ENCODE results near the gene WIPF3. TPM values are rescaled to one million over a fixed set of nuclear protein-coding genes. Genes with fewer than 3 reads are reported as not detected.

WIPF3 gene
- total and polyA plus RNA-seq, 10 of the 15 experiments (the other 5 are each of a cell fraction or from before 2014, with no cell fraction given) = 0.03 to 0.05 TPM; not detected in 8

- no peak for TF ChIP-seq PKNOX1 (IDR thresholded peaks at IDR 0.05)
Observed at GRCh38 chr7:29950480-29950879, 144.2 kb downstream of the WIPF3 start (continued).

GRCh38 chr7:29951206-29951605 is 144.9 kb downstream of the WIPF3 start:
- ATAC-seq = no peak
- Histone ChIP-seq H3K4me1 (ENCODE audit: control insufficient read depth, insufficient read depth, low read length) (peaks cover 5% of the 10 kb centered on the region), H3K9me3 (replicated peaks; ENCODE audit: control insufficient read depth, insufficient read depth, low read length) (peaks cover 4% of the 10 kb centered on the region; the same call in 1 of the 3 replicates), H3K27ac (ENCODE audit: control insufficient read depth, insufficient read depth) (no peak overlapping the region), H2AFZ (ENCODE audit: control insufficient read depth, low read depth, low read length) (no peak overlapping the region), H3K27me3 (replicated peaks in 1 of 2; ENCODE audit: control insufficient read depth in 2 of 2, insufficient read depth in 2 of 2, low read length in 1 of 2) (no peaks in the 10 kb centered on the region), H3K4me2 (ENCODE audit: control insufficient read depth, insufficient read depth) (no peak overlapping the region), H4K20me1 (ENCODE audit: control insufficient read depth, insufficient read depth) (no peaks in the 10 kb centered on the region), H3K9ac (ENCODE audit: control insufficient read depth, insufficient read depth, low read length) (no peak overlapping the region), H3K4me3 (no peak overlapping the region), H3K79me2 (ENCODE audit: control insufficient read depth, insufficient read depth, low read length) (no peaks in the 10 kb centered on the region), H3K36me3 (ENCODE audit: control insufficient read depth in 2 of 2, insufficient read depth in 2 of 2, low read length in 1 of 2) (peaks cover 13 to 32% of the 10 kb centered on the region in 2 experiments; a peak in 3 of 4 replicates)
- WGBS (ENCODE audit: insufficient coverage, insufficient replicate concordance, low lambda C conversion rate, missing lambda C conversion rate) = 98% methylated on average over 8 of the region's 8 CpGs
- TF ChIP-seq MXI1 (IDR thresholded peaks at IDR 0.05; ENCODE audit: low read depth, low read length) (no peak), NR2C2 (IDR thresholded peaks at IDR 0.05; ENCODE audit: borderline replicate concordance, control insufficient read depth, insufficient read length, low read depth) (no peak), MAX (IDR thresholded peaks at IDR 0.05; ENCODE audit: low read depth, low read length) (no peak), BHLHE40 (IDR thresholded peaks at IDR 0.05; ENCODE audit: borderline replicate concordance in 1 of 2, low read depth in 2 of 2, low read length in 1 of 2) (no peak), CEBPZ (IDR thresholded peaks at IDR 0.05; ENCODE audit: low read depth, low read length) (no peak), ZNF687 (IDR thresholded peaks at IDR 0.05) (no peak)
- ChIA-PET CTCF (interaction anchor here (1.1 to 2.0 kb wide), 2 partner anchors 29 to 111 kb away, joined by 3 to 11 read pairs; no protein-coding TSS in a partner anchor), POLR2A (no interaction called here), RAD21 (ENCODE audit: unreplicated experiment) (interaction anchor here (0.6 kb wide), 1 partner anchor 596 kb away, joined by 3 read pairs; no protein-coding TSS in a partner anchor), SMC1A (ENCODE audit: uncharacterized antibody, unreplicated experiment) (interaction anchor here (0.8 to 1.4 kb wide), 2 partner anchors 26 to 90 kb away, joined by 3 to 5 read pairs; no protein-coding TSS in a partner anchor)
- intact Hi-C loops (cut with micrococcal nuclease; ENCODE audit: unreplicated experiment) = no loop called here
- in situ Hi-C loops (cut with MboI) = no loop called here
- BruUV-seq (replicated peaks) = no TSS peak
- FAIRE-seq = no peak
- no peak for DNase-seq (ENCODE audit: low read depth, low spot score)

All from GM12878 (cell line).